H9 (cell line): ENCODE measurements around the gene HTR7. TPM values are rescaled to one million over a fixed set of nuclear protein-coding genes. Genes with fewer than 3 reads are reported as not detected.

Experiments
- DNase-seq: peaks from one replicate; pipeline ENCODE4 v3.0.0-alpha.2; 2017
- H2AFZ ChIP-seq: one replicate; pipeline ENCODE4 v1.6.1; 2013; ENCODE audit warnings: mild to moderate bottlenecking, low read length, control low read depth, moderate library complexity
- H2AK5ac ChIP-seq: 2 replicates; pipeline ENCODE4 v1.6.1; 2013; ENCODE audit warnings: low read length, control low read depth, mixed read lengths; ENCODE audit not compliant: insufficient read length
- H2BK120ac ChIP-seq: one replicate; pipeline ENCODE4 v1.6.1; 2013; ENCODE audit warnings: low read depth, mild to moderate bottlenecking, low read length, control low read depth, inconsistent platforms; ENCODE audit not compliant: poor library complexity, severe bottlenecking
- H2BK12ac ChIP-seq: 2 replicates; pipeline ENCODE4 v1.6.1; 2013; ENCODE audit warnings: low read length, control low read depth, mixed read lengths, low read depth; ENCODE audit not compliant: insufficient read length
- H2BK15ac ChIP-seq: 2 replicates; pipeline ENCODE4 v1.6.1; 2013; ENCODE audit warnings: low read depth, low read length, control low read depth
- H2BK20ac ChIP-seq: one replicate; pipeline ENCODE4 v1.6.1; 2013; ENCODE audit warnings: low read depth, mild to moderate bottlenecking, low read length, control low read depth, inconsistent platforms; ENCODE audit not compliant: poor library complexity, severe bottlenecking
- H2BK5ac ChIP-seq: 2 replicates; pipeline ENCODE4 v1.6.1; 2013; ENCODE audit warnings: low read length, control low read depth, mixed read lengths; ENCODE audit not compliant: insufficient read length
- H3K14ac ChIP-seq: 2 replicates; pipeline ENCODE4 v1.6.1; 2013; ENCODE audit warnings: low read length, control low read depth; ENCODE audit not compliant: insufficient read depth
- H3K18ac ChIP-seq: 2 replicates; pipeline ENCODE4 v1.6.1; 2013; ENCODE audit warnings: low read depth, mild to moderate bottlenecking, mixed read lengths, low read length, control low read depth; ENCODE audit not compliant: insufficient read length
- H3K23ac ChIP-seq: 2 replicates; pipeline ENCODE4 v1.6.1; 2013; ENCODE audit warnings: low read length, control low read depth, mixed read lengths, low read depth; ENCODE audit not compliant: insufficient read length
- H3K23me2 ChIP-seq: 2 replicates; pipeline ENCODE4 v1.6.1; 2013; ENCODE audit warnings: low read depth, mild to moderate bottlenecking, mixed read lengths, low read length, control low read depth; ENCODE audit not compliant: insufficient read length, poor library complexity, severe bottlenecking
- H3K27ac ChIP-seq: 2 replicates; pipeline ENCODE4 v1.5.1; 2013; ENCODE audit warnings: low read length, control low read depth, mixed read lengths, low read depth; ENCODE audit not compliant: insufficient read length
- H3K27me3 ChIP-seq: 2 replicates; pipeline ENCODE4 v1.6.1; 2013; ENCODE audit warnings: low read length, control low read depth, inconsistent platforms; ENCODE audit not compliant: insufficient read depth
- H3K4ac ChIP-seq: 2 replicates; pipeline ENCODE4 v1.6.1; 2013; ENCODE audit warnings: low read depth, mild to moderate bottlenecking, control low read depth, inconsistent platforms, low read length, moderate library complexity
- H3K4me1 ChIP-seq: 2 replicates; pipeline ENCODE4 v1.6.1; 2013; ENCODE audit warnings: low read length, control low read depth, inconsistent platforms; ENCODE audit not compliant: insufficient read depth
- H3K4me2 ChIP-seq: 2 replicates; pipeline ENCODE4 v1.6.1; 2013; ENCODE audit warnings: low read length, control low read depth, mixed read lengths; ENCODE audit not compliant: insufficient read length, insufficient read depth
- H3K56ac ChIP-seq: 2 replicates; pipeline ENCODE4 v1.6.1; 2013; ENCODE audit warnings: low read depth, mild to moderate bottlenecking, mixed read lengths, low read length, control low read depth; ENCODE audit not compliant: insufficient read length
- H3K79me1 ChIP-seq: 2 replicates; pipeline ENCODE4 v1.6.1; 2013; ENCODE audit warnings: low read depth, mild to moderate bottlenecking, moderate library complexity, low read length, control low read depth, inconsistent platforms; ENCODE audit not compliant: insufficient read depth, poor library complexity, severe bottlenecking
- H3K79me2 ChIP-seq: 2 replicates; pipeline ENCODE4 v1.6.1; 2013; ENCODE audit warnings: low read length, control low read depth, inconsistent platforms; ENCODE audit not compliant: insufficient read depth
- H3K9ac ChIP-seq: 2 replicates; pipeline ENCODE4 v1.6.1; 2013; ENCODE audit warnings: low read length, control low read depth, mixed read lengths; ENCODE audit not compliant: insufficient read length; ENCODE audit errors: extremely low read depth
- H3K9me3 ChIP-seq: one replicate; pipeline ENCODE4 v1.6.1; 2013; ENCODE audit warnings: low read depth, low read length, inconsistent platforms; ENCODE audit not compliant: control insufficient read depth
- H3T11ph ChIP-seq: one replicate; pipeline ENCODE4 v1.6.1; 2013; ENCODE audit warnings: mild to moderate bottlenecking, low read length, control low read depth, inconsistent platforms
- H4K20me1 ChIP-seq: one replicate; pipeline ENCODE4 v1.6.1; 2013; ENCODE audit not compliant: control insufficient read depth, insufficient read length, insufficient read depth
- H4K5ac ChIP-seq: 2 replicates; pipeline ENCODE4 v1.6.1; 2013; ENCODE audit warnings: low read depth, mild to moderate bottlenecking, mixed read lengths, low read length, control low read depth; ENCODE audit not compliant: insufficient read length
- H4K8ac ChIP-seq: replicated peaks from 2 replicates; pipeline ENCODE4 v1.6.1; 2013; ENCODE audit warnings: low read length, control low read depth, mixed read lengths, low read depth; ENCODE audit not compliant: insufficient read length
- H4K91ac ChIP-seq: 2 replicates; pipeline ENCODE4 v1.6.1; 2013; ENCODE audit warnings: low read depth, mild to moderate bottlenecking, moderate library complexity, mixed read lengths, low read length, control low read depth; ENCODE audit not compliant: insufficient read length
- H3K27ac Mint-ChIP-seq, 3 experiments: 2 replicates in 2 of 3; 3 replicates in 1 of 3; pipeline ENCODE4 v1.8.0; 2020 to 2021; ENCODE audit warnings: mixed read lengths in 3 of 3, mild to moderate bottlenecking in 1 of 3, moderate library complexity in 1 of 3
- H3K27me3 Mint-ChIP-seq: 2 replicates; pipeline ENCODE4 v1.8.0; 2021; ENCODE audit warnings: low read depth, mild to moderate bottlenecking, moderate library complexity, mixed read lengths
- H3K36me3 Mint-ChIP-seq, 3 experiments: 2 replicates in 2 of 3; 3 replicates in 1 of 3; pipeline ENCODE4 v1.8.0; 2020 to 2021; ENCODE audit warnings: low read depth in 3 of 3, mixed read lengths in 3 of 3; ENCODE audit not compliant: insufficient read depth in 1 of 3
- H3K4me1 Mint-ChIP-seq, 2 experiments: 2 replicates each; pipeline ENCODE4 v1.8.0; 2020; ENCODE audit warnings: mixed read lengths in 2 of 2
- H3K4me3 Mint-ChIP-seq, 2 experiments: 2 replicates in 1 of 2; 3 replicates in 1 of 2; pipeline ENCODE4 v1.8.0; 2020 to 2021; ENCODE audit warnings: mild to moderate bottlenecking in 2 of 2, mixed read lengths in 2 of 2, moderate library complexity in 1 of 2
- H3K9me3 Mint-ChIP-seq, 2 experiments: 2 replicates in 1 of 2; 3 replicates in 1 of 2; pipeline ENCODE4 v1.8.0; 2020; ENCODE audit warnings: mild to moderate bottlenecking in 2 of 2, mixed read lengths in 2 of 2, moderate library complexity in 1 of 2
- WGBS: extraction: QIAGEN DNeasy Blood & Tissue Kit; methylation state at CpG from one replicate; pipeline ENCODE4 v1.1.7; 2013; ENCODE audit warnings: missing lambda C conversion rate, low lambda C conversion rate, mixed read lengths; ENCODE audit not compliant: insufficient read length; ENCODE audit errors: extremely low coverage; 5-methylcytosine and 5-hydroxymethylcytosine counted together
- total RNA-seq: library from RNA; stranded (reverse); gene quantifications from 2 replicates; pipeline ENCODE4 v1.2.1, GENCODE V29; 2021
- TF ChIP-seq, protein P1 (sequence below): fragments of 200-600 bp; sonication (generic); conservative IDR thresholded peaks from 3 replicates; pipeline ENCODE4 v1.8.0; 2021; ENCODE audit warnings: antibody characterized with exemption, mild to moderate bottlenecking

HTR7 gene
- total RNA-seq, 1 experiment from 2014 or later = 21.3 TPM

GRCh38 chr10:90745565-90745964, 112.3 kb downstream of the HTR7 start:
- H4K20me1 ChIP-seq = no peaks in the 10 kb centered on the region
- Mint-ChIP-seq H3K4me1 (no peaks in the 10 kb centered on the region), H3K36me3 (peaks cover 0 to 50% (median 0%) of the 10 kb centered on the region in 3 experiments; a peak in 2 of 7 replicates), H3K27ac (no peak overlapping the region), H3K27me3 (no peaks in the 10 kb centered on the region), H3K9me3 (no peaks in the 10 kb centered on the region), H3K4me3 (no peak overlapping the region)
- H2AK5ac ChIP-seq = no peak overlapping the region
- H4K8ac ChIP-seq = no peak overlapping the region
- H2AFZ ChIP-seq = no peak overlapping the region
- H3K4me1 ChIP-seq = no peaks in the 10 kb centered on the region
- H3T11ph ChIP-seq = no peak overlapping the region
- H3K79me2 ChIP-seq = no peaks in the 10 kb centered on the region
- no peak overlapping the region for H2BK12ac ChIP-seq
- H3K27me3 ChIP-seq = no peaks in the 10 kb centered on the region
- no peak overlapping the region for H2BK15ac ChIP-seq
- H3K79me1 ChIP-seq = no peaks in the 10 kb centered on the region
- no CpG with 5 or more reads among the region's 2 CpGs for WGBS
- H4K5ac ChIP-seq = no peak overlapping the region
- H2BK120ac ChIP-seq = no peak overlapping the region
- H3K4ac ChIP-seq = no peak overlapping the region
- H3K14ac ChIP-seq = no peak overlapping the region
- no peak overlapping the region for H3K27ac ChIP-seq
- H4K91ac ChIP-seq = no peak overlapping the region
- no peak overlapping the region for H3K18ac ChIP-seq
- H2BK20ac ChIP-seq = no peak overlapping the region
- no peak overlapping the region for H3K56ac ChIP-seq
- no peak overlapping the region for H2BK5ac ChIP-seq
- TF ChIP-seq, protein P1, sequence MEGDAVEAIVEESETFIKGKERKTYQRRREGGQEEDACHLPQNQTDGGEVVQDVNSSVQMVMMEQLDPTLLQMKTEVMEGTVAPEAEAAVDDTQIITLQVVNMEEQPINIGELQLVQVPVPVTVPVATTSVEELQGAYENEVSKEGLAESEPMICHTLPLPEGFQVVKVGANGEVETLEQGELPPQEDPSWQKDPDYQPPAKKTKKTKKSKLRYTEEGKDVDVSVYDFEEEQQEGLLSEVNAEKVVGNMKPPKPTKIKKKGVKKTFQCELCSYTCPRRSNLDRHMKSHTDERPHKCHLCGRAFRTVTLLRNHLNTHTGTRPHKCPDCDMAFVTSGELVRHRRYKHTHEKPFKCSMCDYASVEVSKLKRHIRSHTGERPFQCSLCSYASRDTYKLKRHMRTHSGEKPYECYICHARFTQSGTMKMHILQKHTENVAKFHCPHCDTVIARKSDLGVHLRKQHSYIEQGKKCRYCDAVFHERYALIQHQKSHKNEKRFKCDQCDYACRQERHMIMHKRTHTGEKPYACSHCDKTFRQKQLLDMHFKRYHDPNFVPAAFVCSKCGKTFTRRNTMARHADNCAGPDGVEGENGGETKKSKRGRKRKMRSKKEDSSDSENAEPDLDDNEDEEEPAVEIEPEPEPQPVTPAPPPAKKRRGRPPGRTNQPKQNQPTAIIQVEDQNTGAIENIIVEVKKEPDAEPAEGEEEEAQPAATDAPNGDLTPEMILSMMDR = no peak
- no peaks in the 10 kb centered on the region for H3K9me3 ChIP-seq
- H3K23me2 ChIP-seq = no peaks in the 10 kb centered on the region
- H3K23ac ChIP-seq = no peak overlapping the region
- no peak overlapping the region for H3K4me2 ChIP-seq
- no peak overlapping the region for H3K9ac ChIP-seq
- no peak for DNase-seq
